Smooth muscle cell (in vitro differentiated cells): ENCODE measurements around the gene FAIM2. TPM values are rescaled to one million over a fixed set of nuclear protein-coding genes. Genes with fewer than 3 reads are reported as not detected.

Source experiments
- DNase-seq: peaks from one replicate; lab custom pipeline; 2025; ENCODE audit not compliant: unreplicated experiment; lab: John Stamatoyannopoulos, UW
- H2AFZ ChIP-seq: fragments of 200-600 bp; sonication (generic); 2 replicates; pipeline ENCODE4 v1.6.0; 2016; ENCODE audit warnings: antibody characterized with exemption, low read depth, mild to moderate bottlenecking
- H3F3A ChIP-seq: fragments of 200-600 bp; sonication (generic); 2 replicates; pipeline ENCODE4 v1.6.0; 2017; ENCODE audit warnings: antibody characterized with exemption, low read depth
- H3K27ac ChIP-seq: fragments of 200-600 bp; sonication (generic); 2 replicates; pipeline ENCODE4 v1.5.1; 2016; ENCODE audit warnings: low read depth, mild to moderate bottlenecking
- H3K27me3 ChIP-seq: fragments of 200-600 bp; sonication (generic); 2 replicates; pipeline ENCODE4 v1.6.1; 2016; ENCODE audit warnings: low read depth, mild to moderate bottlenecking
- H3K36me3 ChIP-seq: fragments of 200-600 bp; sonication (generic); 2 replicates; pipeline ENCODE4 v1.5.1; 2016; ENCODE audit warnings: low read depth
- H3K4me1 ChIP-seq: fragments of 200-600 bp; sonication (generic); 2 replicates; pipeline ENCODE4 v1.5.1; 2016; ENCODE audit warnings: low read depth
- H3K4me2 ChIP-seq: fragments of 200-600 bp; sonication (generic); 2 replicates; pipeline ENCODE4 v1.6.0; 2016; ENCODE audit warnings: mild to moderate bottlenecking
- H3K4me3 ChIP-seq: fragments of 200-600 bp; sonication (generic); 2 replicates; pipeline ENCODE4 v1.5.1; 2016; ENCODE audit warnings: mild to moderate bottlenecking
- H3K79me2 ChIP-seq: fragments of 200-600 bp; sonication (generic); 2 replicates; pipeline ENCODE4 v1.6.0; 2016; ENCODE audit warnings: low read depth, mild to moderate bottlenecking
- H3K9ac ChIP-seq: fragments of 200-600 bp; sonication (generic); 2 replicates; pipeline ENCODE4 v1.6.0; 2016; ENCODE audit warnings: low read depth
- H3K9me3 ChIP-seq: fragments of 200-600 bp; sonication (generic); replicated peaks from 2 replicates; pipeline ENCODE4 v1.5.1; 2016; ENCODE audit warnings: low read depth
- H4K20me1 ChIP-seq: fragments of 200-600 bp; sonication (generic); 2 replicates; pipeline ENCODE4 v1.6.0; 2016; ENCODE audit warnings: low read depth
- WGBS: methylation state at CpG from one replicate; pipeline ENCODE4 v1.1.7; 2016; ENCODE audit warnings: low lambda C conversion rate; 5-methylcytosine and 5-hydroxymethylcytosine counted together
- polyA plus RNA-seq: library from polyadenylated mRNA; unstranded; fragments of >200 nt; fragmentation: Nextera tagmentation; extraction: Ambion mirVana; gene quantifications from 2 replicates; pipeline ENCODE4 v1.2.1, GENCODE V29; 2016
- total RNA-seq: library from RNA; depleted of rRNA; stranded (reverse); fragments of >200 nt; gene quantifications from 2 replicates; pipeline ENCODE4 v1.2.3, GENCODE V29; 2014
- TF ChIP-seq, protein P1 (sequence below): fragments of 200-600 bp; sonication (generic); IDR thresholded peaks from 2 replicates; pipeline ENCODE4 v1.5.1; 2017; ENCODE audit warnings: borderline replicate concordance, mild to moderate bottlenecking, antibody characterized with exemption; ENCODE audit not compliant: insufficient read depth, poor library complexity, severe bottlenecking

The FAIM2 gene
- total and polyA plus RNA-seq, 2 experiments from 2014 or later = 0.67 to 1.2 TPM

DNA sequence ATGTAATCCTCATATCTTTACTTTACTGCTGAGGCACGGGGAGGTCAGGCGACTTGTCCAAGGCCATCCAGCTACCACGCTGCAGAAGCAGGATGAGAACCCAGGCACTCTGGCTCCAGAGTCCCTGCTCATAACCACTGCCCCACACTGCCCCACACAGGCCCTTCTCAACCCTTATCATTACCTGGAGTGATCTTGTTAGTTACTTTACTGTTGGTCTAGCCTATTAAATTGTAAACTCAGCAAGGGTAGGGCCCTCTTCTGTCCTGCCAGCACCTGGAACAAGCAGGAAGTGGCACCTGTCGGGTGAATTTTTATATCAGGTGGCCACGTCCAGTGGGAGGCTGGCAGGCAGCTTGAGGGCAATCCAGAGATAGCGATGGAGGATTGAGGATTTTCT lies 12.2 kb downstream of the FAIM2 start:
- Histone ChIP-seq H3K27me3 (peaks cover 3% of the 10 kb centered on the region), H3K9ac (no peak overlapping the region), H3K79me2 (no peaks in the 10 kb centered on the region), H2AFZ (no peak overlapping the region), H3F3A (no peaks in the 10 kb centered on the region), H3K4me3 (no peak overlapping the region), H4K20me1 (no peaks in the 10 kb centered on the region), H3K36me3 (no peaks in the 10 kb centered on the region), H3K4me2 (no peak overlapping the region), H3K9me3 (no peaks in the 10 kb centered on the region), H3K4me1 (peaks cover 5% of the 10 kb centered on the region), H3K27ac (no peak overlapping the region)
- WGBS = 57% methylated on average over 6 of the region's 6 CpGs
- TF ChIP-seq, protein P1, sequence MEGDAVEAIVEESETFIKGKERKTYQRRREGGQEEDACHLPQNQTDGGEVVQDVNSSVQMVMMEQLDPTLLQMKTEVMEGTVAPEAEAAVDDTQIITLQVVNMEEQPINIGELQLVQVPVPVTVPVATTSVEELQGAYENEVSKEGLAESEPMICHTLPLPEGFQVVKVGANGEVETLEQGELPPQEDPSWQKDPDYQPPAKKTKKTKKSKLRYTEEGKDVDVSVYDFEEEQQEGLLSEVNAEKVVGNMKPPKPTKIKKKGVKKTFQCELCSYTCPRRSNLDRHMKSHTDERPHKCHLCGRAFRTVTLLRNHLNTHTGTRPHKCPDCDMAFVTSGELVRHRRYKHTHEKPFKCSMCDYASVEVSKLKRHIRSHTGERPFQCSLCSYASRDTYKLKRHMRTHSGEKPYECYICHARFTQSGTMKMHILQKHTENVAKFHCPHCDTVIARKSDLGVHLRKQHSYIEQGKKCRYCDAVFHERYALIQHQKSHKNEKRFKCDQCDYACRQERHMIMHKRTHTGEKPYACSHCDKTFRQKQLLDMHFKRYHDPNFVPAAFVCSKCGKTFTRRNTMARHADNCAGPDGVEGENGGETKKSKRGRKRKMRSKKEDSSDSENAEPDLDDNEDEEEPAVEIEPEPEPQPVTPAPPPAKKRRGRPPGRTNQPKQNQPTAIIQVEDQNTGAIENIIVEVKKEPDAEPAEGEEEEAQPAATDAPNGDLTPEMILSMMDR = no peak
- no peak for DNase-seq

DNA sequence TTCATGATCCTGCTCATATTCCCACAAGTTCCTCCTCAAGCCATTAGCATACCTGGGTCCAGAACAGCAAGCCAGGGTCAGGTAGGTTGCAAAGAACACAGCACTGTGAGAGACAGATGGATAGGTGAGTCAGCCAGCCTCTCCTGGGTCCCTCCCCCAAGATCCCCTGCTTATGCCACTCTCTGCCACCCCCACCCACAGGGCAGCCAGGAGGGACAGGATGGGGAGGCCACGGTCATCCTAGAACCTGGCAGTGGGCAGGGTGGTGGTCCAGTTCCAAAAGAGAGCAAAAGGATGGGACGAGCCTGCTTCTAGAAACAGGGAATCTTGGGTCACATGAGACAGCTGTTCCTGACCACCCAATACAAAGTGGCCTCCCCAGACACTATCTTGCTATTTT lies 12.7 kb downstream of the FAIM2 start:
- H3K4me2 ChIP-seq = no peak overlapping the region
- H3K79me2 ChIP-seq = no peaks in the 10 kb centered on the region
- H3K9ac ChIP-seq = no peak overlapping the region
- H3K4me3 ChIP-seq = no peak overlapping the region
- H3K27me3 ChIP-seq = peaks cover 3% of the 10 kb centered on the region
- no peaks in the 10 kb centered on the region for H3K36me3 ChIP-seq
- H3K4me1 ChIP-seq = peaks cover 5% of the 10 kb centered on the region
- no peaks in the 10 kb centered on the region for H4K20me1 ChIP-seq
- no peak overlapping the region for H2AFZ ChIP-seq
- H3K9me3 ChIP-seq = no peaks in the 10 kb centered on the region
- no peak for DNase-seq
- TF ChIP-seq, protein P1 = no peak
- H3K27ac ChIP-seq = no peak overlapping the region
- WGBS = 67% methylated on average over 2 of the region's 2 CpGs
- no peaks in the 10 kb centered on the region for H3F3A ChIP-seq

DNA sequence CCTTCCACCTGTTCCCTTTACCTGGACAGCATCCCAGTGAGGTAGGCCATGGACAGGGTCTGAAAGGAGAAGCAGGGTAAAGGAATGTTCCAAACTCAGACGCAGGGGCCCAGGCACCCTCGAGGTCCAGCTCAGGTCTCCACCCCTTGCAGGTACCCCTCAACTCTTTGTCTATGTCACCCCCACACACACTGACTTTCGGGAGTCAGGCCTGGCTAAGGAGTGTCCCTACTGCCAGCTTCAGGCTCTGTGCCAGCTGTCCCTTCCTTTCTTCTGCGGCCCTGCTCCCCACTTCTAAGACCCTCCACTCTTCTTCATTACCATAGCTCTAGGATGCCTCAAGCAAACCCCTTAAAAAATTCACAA lies 13.6 kb downstream of the FAIM2 start:
- no peak for DNase-seq
- no peaks in the 10 kb centered on the region for H3K9me3 ChIP-seq
- no peak overlapping the region for H3K4me3 ChIP-seq
- no peaks in the 10 kb centered on the region for H3K36me3 ChIP-seq
- H3K27me3 ChIP-seq = peaks cover 10% of the 10 kb centered on the region
- TF ChIP-seq, protein P1 = no peak
- H3K79me2 ChIP-seq = no peaks in the 10 kb centered on the region
- no peaks in the 10 kb centered on the region for H3F3A ChIP-seq
- peaks cover 5% of the 10 kb centered on the region for H3K4me1 ChIP-seq
- H3K27ac ChIP-seq = no peak overlapping the region
- WGBS = 95% methylated on average over 4 of the region's 4 CpGs
- H2AFZ ChIP-seq = no peak overlapping the region
- H4K20me1 ChIP-seq = no peaks in the 10 kb centered on the region
- H3K9ac ChIP-seq = no peak overlapping the region
- no peak overlapping the region for H3K4me2 ChIP-seq

DNA sequence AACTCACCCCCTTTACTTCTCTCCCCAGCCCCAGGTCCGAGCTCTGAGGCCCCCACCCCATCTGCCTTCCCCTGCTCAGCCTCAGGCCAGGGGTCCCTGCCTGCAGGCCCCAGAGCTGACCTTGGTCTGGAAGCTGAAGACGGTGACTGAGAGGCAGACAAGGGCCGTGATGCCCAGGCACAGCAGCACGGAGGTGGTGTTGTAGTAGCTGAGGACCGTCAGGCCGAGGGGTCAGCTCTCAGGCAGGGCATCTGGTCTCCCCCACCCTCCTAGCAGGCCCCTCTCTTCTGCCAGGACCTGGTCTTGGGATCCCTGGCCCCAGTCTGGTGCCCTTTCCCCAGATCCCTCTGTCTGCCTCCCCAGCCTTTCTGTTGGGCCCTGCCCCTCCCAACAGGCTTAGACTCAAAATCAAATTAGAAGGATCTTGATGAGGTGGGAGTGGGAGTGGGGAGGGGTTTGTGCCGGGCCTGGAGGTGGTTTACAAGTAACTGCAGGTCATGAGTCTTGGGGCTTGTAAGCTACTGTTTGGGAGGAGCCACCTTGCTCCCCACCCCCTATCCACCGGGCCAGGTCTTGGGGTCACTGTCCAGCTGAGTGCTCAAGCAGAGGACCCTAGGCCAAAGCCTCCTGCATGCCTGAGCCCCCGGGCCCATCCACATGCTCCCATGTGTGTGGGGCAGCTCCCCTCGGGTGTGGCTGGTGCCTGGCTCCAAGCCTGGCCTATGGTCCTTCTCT lies 14.2 kb downstream of the FAIM2 start:
- 97% methylated on average over 9 of the region's 10 CpGs for WGBS
- Histone ChIP-seq H3K9me3 (no peaks in the 10 kb centered on the region), H3K4me2 (no peak overlapping the region), H3K27me3 (peaks cover 10% of the 10 kb centered on the region), H3K79me2 (no peaks in the 10 kb centered on the region), H2AFZ (no peak overlapping the region), H3K36me3 (no peaks in the 10 kb centered on the region), H3F3A (no peaks in the 10 kb centered on the region), H3K4me1 (peaks cover 4% of the 10 kb centered on the region), H3K9ac (no peak overlapping the region), H3K4me3 (no peak overlapping the region), H4K20me1 (no peaks in the 10 kb centered on the region), H3K27ac (no peak overlapping the region)
- DNase-seq = no peak
- TF ChIP-seq, protein P1 = no peak
